Lower leg skin (tissue), 3 donors: ENCODE measurements around the gene CDH3.

Experiments used
- CTCF ChIP-seq, 3 donors: fragments of 450-650 bp; IDR thresholded peaks; one replicate each; pipeline ENCODE4 v1.5.1; 2016; ENCODE audit warnings: antibody characterized with exemption in 3 of 3, mild to moderate bottlenecking in 3 of 3, moderate library complexity in 2 of 3
- POLR2A ChIP-seq, 2 donors: fragments of 450-650 bp; IDR thresholded peaks; one replicate each; pipeline ENCODE4 v1.6.1; 2016 to 2017; ENCODE audit warnings: antibody characterized with exemption in 2 of 2, mild to moderate bottlenecking in 1 of 2, moderate library complexity in 1 of 2

- no peak for TF ChIP-seq POLR2A (IDR thresholded peaks at IDR 0.05)
- no peak for TF ChIP-seq CTCF (IDR thresholded peaks at IDR 0.05)
Measured at GRCh38 chr16:68696514-68696913, 51.4 kb downstream of the CDH3 start.
